GM12891 (cell line): ENCODE measurements around the gene RNU11.

ENCODE experiments used
- POLR2A ChIP-seq: IDR thresholded peaks from 2 replicates; pipeline ENCODE4 v1.6.1; 2011; ENCODE audit warnings: low read depth, low read length, control low read depth
- POLR2AphosphoS5 ChIP-seq: IDR thresholded peaks from 2 replicates; pipeline ENCODE4 v1.6.1; 2011; ENCODE audit warnings: low read depth, low read length, control low read depth
- TAF1 ChIP-seq: IDR thresholded peaks from 2 replicates; pipeline ENCODE4 v1.6.1; 2011; ENCODE audit warnings: low read depth, low read length, control low read depth

GRCh38 chr1:28640766-28641165, 7.6 kb upstream of the RNU11 start:
- TF ChIP-seq POLR2A: no peak
- TF ChIP-seq TAF1: no peak
- no peak for TF ChIP-seq POLR2AphosphoS5
